ENCODE results near the gene BATF2.

DNA sequence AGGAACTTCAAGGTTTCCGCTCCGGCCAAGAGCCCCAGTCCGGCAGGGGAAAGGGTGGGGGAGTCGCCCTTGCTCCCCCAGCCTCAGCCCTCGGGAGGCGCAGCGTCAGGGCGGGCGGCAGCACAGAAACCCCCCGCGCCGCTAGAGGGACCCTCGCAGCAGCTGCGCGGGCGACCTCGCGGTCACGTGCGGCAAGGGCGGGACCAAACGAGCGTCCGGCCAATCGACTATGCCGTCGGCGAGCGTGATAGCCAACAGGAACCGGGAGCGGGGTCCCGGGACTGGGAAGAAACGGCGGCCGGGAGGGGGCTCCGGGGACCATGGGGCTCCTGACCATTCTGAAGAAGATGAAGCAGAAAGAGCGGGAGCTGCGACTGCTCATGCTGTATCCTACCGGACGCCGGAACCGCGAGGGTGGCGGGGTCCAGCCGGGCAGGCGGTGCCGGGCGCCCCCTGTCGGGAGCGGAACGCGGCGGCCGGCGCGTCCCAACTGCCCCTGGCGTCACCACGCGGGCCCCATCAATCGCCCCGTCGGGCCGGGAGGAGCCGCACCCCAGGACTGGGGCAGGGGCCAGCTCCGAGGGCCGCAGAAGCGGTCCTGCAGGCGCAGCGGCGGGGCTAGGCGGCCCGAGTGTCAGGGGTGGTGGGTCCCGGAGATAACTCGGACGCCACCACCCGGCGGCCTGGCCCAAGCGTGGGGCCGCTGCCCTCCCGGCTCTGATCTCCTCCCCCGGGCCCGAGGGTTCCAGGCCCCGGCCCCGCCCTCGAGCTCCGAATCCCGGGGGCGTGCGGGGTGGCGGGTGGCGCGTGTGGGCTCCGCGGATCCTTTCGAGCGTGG lies 17.3 kb upstream of the BATF2 start, which contains the start of gene ARL2:
- TF ChIP-seq EZH2 (optimal IDR thresholded peaks at IDR 0.05; ENCODE audit: low read depth, low read length), result no peak
- peak; percentile 74 for TF ChIP-seq CTCF (IDR thresholded peaks at IDR 0.05; ENCODE audit: low read length)
- no peak for TF ChIP-seq EZH2phosphoT487 (IDR thresholded peaks at IDR 0.05; ENCODE audit: low read length)

Data from MM.1S (cell line).